GM19328 (cell line): Measurements from ENCODE around the gene SNRNP40.
"Not testable (repeated sequence)": the region's sequence is repeated elsewhere in the genome, so short reads cannot be mapped to it uniquely, and the experiment has no call there.

Experiments
- ATAC-seq: cut with Tn5 transposase; IDR thresholded peaks from one replicate; pipeline ENCODE4 v1.9.1; 2021; ENCODE audit warnings: mild to moderate bottlenecking, moderate library complexity; ENCODE audit not compliant: unreplicated experiment

Gene SNRNP40

GRCh38 chr1:31287791-31288190 lies 8.8 kb downstream of the SNRNP40 start:
- not testable (repeated sequence) for ATAC-seq

- not testable (repeated sequence) for ATAC-seq
Observed at GRCh38 chr1:31282426-31282825, 14.2 kb downstream of the SNRNP40 start.

GRCh38 chr1:31273619-31274018 lies 23.0 kb downstream of the SNRNP40 start:
- ATAC-seq: no peak

- ATAC-seq: no peak
Observed at GRCh38 chr1:31272369-31272768, 24.2 kb downstream of the SNRNP40 start.

GRCh38 chr1:31266547-31266946 lies 30.0 kb downstream of the SNRNP40 start:
- ATAC-seq: no peak

- ATAC-seq: no peak
Observed at GRCh38 chr1:31264790-31265386, 31.7 kb downstream of the SNRNP40 start.

GRCh38 chr1:31263408-31263807 lies 33.2 kb downstream of the SNRNP40 start:
- ATAC-seq: no peak

GRCh38 chr1:31262393-31262792 lies 34.2 kb downstream of the SNRNP40 start:
- not testable (repeated sequence) for ATAC-seq

GRCh38 chr1:31261916-31262315 lies 34.7 kb downstream of the SNRNP40 start:
- no peak for ATAC-seq

- ATAC-seq: no peak
Observed at GRCh38 chr1:31259746-31260145, 36.8 kb downstream of the SNRNP40 start.

- ATAC-seq: no peak
Observed at GRCh38 chr1:31258581-31258980, 38.0 kb downstream of the SNRNP40 start.

GRCh38 chr1:31257213-31257612 lies 39.4 kb downstream of the SNRNP40 start:
- ATAC-seq: no peak

GRCh38 chr1:31249854-31250253 lies 46.7 kb downstream of the SNRNP40 start:
- no peak for ATAC-seq

GRCh38 chr1:31248276-31248675 lies 48.3 kb downstream of the SNRNP40 start:
- no peak for ATAC-seq

- ATAC-seq: no peak
Observed at GRCh38 chr1:31244326-31244725, 52.3 kb downstream of the SNRNP40 start.

- no peak for ATAC-seq
Observed at GRCh38 chr1:31243501-31244286, 52.9 kb downstream of the SNRNP40 start.

GRCh38 chr1:31241321-31241720 lies 55.3 kb downstream of the SNRNP40 start:
- no peak for ATAC-seq

- ATAC-seq: no peak
Observed at GRCh38 chr1:31239653-31240241, 56.8 kb downstream of the SNRNP40 start, which contains the start of gene NKAIN1. NKAIN1 (minus strand) TSS chr1:31239887; CDS start chr1:31239547, 340 bp downstream.

- ATAC-seq: no peak
Observed at GRCh38 chr1:31238986-31239613, 57.5 kb downstream of the SNRNP40 start.

- ATAC-seq: no peak
Observed at GRCh38 chr1:31238612-31238985, 58.0 kb downstream of the SNRNP40 start.

- no peak for ATAC-seq
Observed at GRCh38 chr1:31234870-31235269, 61.7 kb downstream of the SNRNP40 start.
